Mesendoderm (in vitro differentiated cells): Measurements from ENCODE around the gene UBE2V1.
"Not testable (repeated sequence)": the region's sequence is repeated elsewhere in the genome, so short reads cannot be mapped to it uniquely, and the experiment has no call there.

Experiments used
- DNase-seq: peaks from one replicate; pipeline ENCODE4 v3.0.0; 2013
- H2AK5ac ChIP-seq: 2 replicates; pipeline ENCODE4 v1.6.1; 2013; ENCODE audit warnings: low read length, inconsistent platforms
- H2BK120ac ChIP-seq: 2 replicates; pipeline ENCODE4 v1.6.1; 2013; ENCODE audit warnings: low read depth, mild to moderate bottlenecking, low read length, moderate library complexity, mixed read lengths
- H2BK15ac ChIP-seq: replicated peaks from 2 replicates; pipeline ENCODE4 v1.6.1; 2013; ENCODE audit warnings: low read depth, mild to moderate bottlenecking, moderate library complexity
- H2BK5ac ChIP-seq: 2 replicates; pipeline ENCODE4 v1.6.1; 2013; ENCODE audit warnings: low read length, inconsistent platforms
- H3K18ac ChIP-seq: 2 replicates; pipeline ENCODE4 v1.6.1; 2013; ENCODE audit warnings: mild to moderate bottlenecking, low read length, mixed read lengths
- H3K23ac ChIP-seq: one replicate; pipeline ENCODE4 v1.6.1; 2013; ENCODE audit warnings: low read length
- H3K27ac ChIP-seq: 2 replicates; pipeline ENCODE4 v1.5.1; 2013; ENCODE audit warnings: low read depth, mild to moderate bottlenecking, inconsistent platforms, low read length, moderate library complexity
- H3K27me3 ChIP-seq: 2 replicates; pipeline ENCODE4 v1.6.1; 2013; ENCODE audit warnings: low read length, control low read depth, mild to moderate bottlenecking, inconsistent platforms; ENCODE audit not compliant: insufficient read depth, poor library complexity
- H3K36me3 ChIP-seq: 2 replicates; pipeline ENCODE4 v1.6.1; 2013; ENCODE audit warnings: low read length, inconsistent platforms; ENCODE audit not compliant: control insufficient read depth, insufficient read depth
- H3K4ac ChIP-seq: one replicate; pipeline ENCODE4 v1.6.1; 2013; ENCODE audit warnings: low read depth, mild to moderate bottlenecking, low read length, moderate library complexity
- H3K4me1 ChIP-seq: 2 replicates; pipeline ENCODE4 v1.6.1; 2013; ENCODE audit warnings: low read depth, low read length, inconsistent platforms; ENCODE audit not compliant: control insufficient read depth
- H3K4me2 ChIP-seq: 2 replicates; pipeline ENCODE4 v1.6.1; 2013; ENCODE audit warnings: low read length
- H3K4me3 ChIP-seq: 2 replicates; pipeline ENCODE4 v1.5.1; 2013; ENCODE audit warnings: mild to moderate bottlenecking, low read length
- H3K56ac ChIP-seq: one replicate; pipeline ENCODE4 v1.6.1; 2013; ENCODE audit warnings: low read length
- H3K79me1 ChIP-seq: 2 replicates; pipeline ENCODE4 v1.6.1; 2013; ENCODE audit warnings: low read length, inconsistent platforms
- H3K79me2 ChIP-seq: 2 replicates; pipeline ENCODE4 v1.6.1; 2013; ENCODE audit warnings: mild to moderate bottlenecking, low read length; ENCODE audit not compliant: control insufficient read depth, insufficient read depth
- H3K9ac ChIP-seq: 2 replicates; pipeline ENCODE4 v1.6.1; 2013; ENCODE audit warnings: low read length, inconsistent platforms
- H4K5ac ChIP-seq: one replicate; pipeline ENCODE4 v1.6.1; 2013; ENCODE audit warnings: low read length
- H4K8ac ChIP-seq: one replicate; pipeline ENCODE4 v1.6.1; 2013; ENCODE audit warnings: low read depth, mild to moderate bottlenecking, control low read depth, low read length, moderate library complexity
- WGBS: extraction: QIAGEN DNeasy Blood & Tissue Kit; methylation state at CpG from one replicate; pipeline ENCODE4 v1.1.7; 2013; ENCODE audit warnings: low lambda C conversion rate, missing lambda C conversion rate; ENCODE audit not compliant: insufficient coverage; ENCODE audit errors: extremely low coverage; 5-methylcytosine and 5-hydroxymethylcytosine counted together

UBE2V1 gene

DNA sequence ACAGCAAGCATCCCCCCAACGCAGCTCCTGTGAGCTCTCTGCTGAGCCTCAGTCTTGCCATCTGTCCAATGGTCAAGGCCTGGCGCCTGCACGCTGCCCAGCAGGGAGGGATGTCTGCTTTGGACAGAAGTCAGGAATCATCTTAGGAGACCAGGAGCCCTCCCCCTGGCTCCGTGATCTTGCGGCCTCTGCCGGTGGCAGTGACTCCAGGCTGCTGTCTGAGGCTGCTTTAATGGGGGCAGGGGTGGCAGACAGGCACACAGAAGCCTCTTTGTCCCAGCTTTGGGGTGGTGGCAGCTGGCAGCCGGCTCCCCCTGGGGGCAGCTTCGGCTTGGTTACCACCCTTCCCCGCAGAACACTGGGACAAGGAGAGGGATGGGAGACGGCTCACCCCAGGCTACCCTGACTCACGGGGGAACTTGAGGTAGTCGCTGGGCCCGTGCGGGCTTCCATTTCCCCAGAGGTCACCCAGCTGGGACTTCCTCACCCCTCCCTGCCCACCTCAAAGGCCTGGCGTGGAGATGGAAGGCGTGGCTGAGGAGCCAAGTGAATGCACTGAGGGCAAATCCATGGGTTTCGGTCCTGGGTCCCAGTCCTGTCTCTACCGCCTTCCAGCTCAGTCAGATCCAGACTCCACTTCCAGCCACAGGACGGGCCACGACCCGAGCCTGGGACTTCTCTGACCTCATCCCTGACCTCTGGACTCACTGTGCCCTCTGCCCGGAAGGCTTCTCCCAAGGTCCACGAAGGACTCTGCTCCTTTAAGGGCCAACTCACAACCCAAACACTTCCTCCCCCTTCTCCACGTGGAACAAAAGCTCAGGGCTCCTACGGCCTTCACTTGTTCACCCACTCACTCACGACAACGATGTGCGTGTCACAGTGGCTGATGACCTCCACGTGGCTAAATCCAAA, 25.8 kb upstream of the UBE2V1 start:
- H2BK120ac ChIP-seq = no peak overlapping the region
- no peak overlapping the region for H3K9ac ChIP-seq
- no peak overlapping the region for H3K56ac ChIP-seq
- no peak overlapping the region for H2BK15ac ChIP-seq
- H3K4me2 ChIP-seq = no peak overlapping the region
- H4K5ac ChIP-seq = no peak overlapping the region
- H2AK5ac ChIP-seq = no peak overlapping the region
- H3K4me1 ChIP-seq = no peaks in the 10 kb centered on the region
- peaks cover 28% of the 10 kb centered on the region for H3K79me1 ChIP-seq
- peaks cover 13% of the 10 kb centered on the region for H3K36me3 ChIP-seq
- no CpG with 5 or more reads among the region's 29 CpGs for WGBS
- no peaks in the 10 kb centered on the region for H3K27me3 ChIP-seq
- peaks cover 24% of the 10 kb centered on the region for H3K79me2 ChIP-seq
- no peak overlapping the region for H3K23ac ChIP-seq
- H4K8ac ChIP-seq = no peak overlapping the region
- H2BK5ac ChIP-seq = no peak overlapping the region
- H3K4me3 ChIP-seq = no peak overlapping the region
- no peak overlapping the region for H3K18ac ChIP-seq
- no peak overlapping the region for H3K27ac ChIP-seq
- H3K4ac ChIP-seq = no peak overlapping the region
- no peak for DNase-seq

DNA sequence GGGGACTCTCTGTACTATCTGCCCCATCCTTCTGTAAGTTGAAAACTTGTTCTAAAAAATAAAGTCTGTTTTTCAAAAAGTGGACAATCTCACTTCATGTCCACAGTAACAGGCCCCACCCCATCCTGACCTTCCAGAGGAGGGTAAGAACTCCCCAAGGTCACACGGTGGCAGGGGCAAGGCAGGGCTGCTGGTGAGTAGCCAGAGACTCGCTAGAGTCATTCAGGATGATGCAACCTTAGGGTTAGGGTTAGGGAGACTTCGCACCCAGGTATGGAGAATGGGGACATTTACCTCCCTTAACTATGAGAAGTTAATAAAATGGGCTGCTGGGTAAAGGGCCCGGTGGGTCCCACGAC, 25.1 kb upstream of the UBE2V1 start:
- peaks cover 27% of the 10 kb centered on the region for H3K79me1 ChIP-seq
- H3K23ac ChIP-seq = no peak overlapping the region
- peaks cover 10% of the 10 kb centered on the region for H3K36me3 ChIP-seq
- H2AK5ac ChIP-seq = no peak overlapping the region
- H3K56ac ChIP-seq = no peak overlapping the region
- no peak overlapping the region for H2BK120ac ChIP-seq
- H3K4me2 ChIP-seq = no peak overlapping the region
- DNase-seq = no peak
- no peak overlapping the region for H3K4me3 ChIP-seq
- no peak overlapping the region for H3K18ac ChIP-seq
- no CpG with 5 or more reads among the region's 5 CpGs for WGBS
- no peak overlapping the region for H3K4ac ChIP-seq
- no peaks in the 10 kb centered on the region for H3K4me1 ChIP-seq
- H2BK15ac ChIP-seq = no peak overlapping the region
- peaks cover 22% of the 10 kb centered on the region for H3K79me2 ChIP-seq
- H4K8ac ChIP-seq = no peak overlapping the region
- H4K5ac ChIP-seq = no peak overlapping the region
- H2BK5ac ChIP-seq = no peak overlapping the region
- H3K27ac ChIP-seq = no peak overlapping the region
- no peaks in the 10 kb centered on the region for H3K27me3 ChIP-seq
- H3K9ac ChIP-seq = no peak overlapping the region

DNA sequence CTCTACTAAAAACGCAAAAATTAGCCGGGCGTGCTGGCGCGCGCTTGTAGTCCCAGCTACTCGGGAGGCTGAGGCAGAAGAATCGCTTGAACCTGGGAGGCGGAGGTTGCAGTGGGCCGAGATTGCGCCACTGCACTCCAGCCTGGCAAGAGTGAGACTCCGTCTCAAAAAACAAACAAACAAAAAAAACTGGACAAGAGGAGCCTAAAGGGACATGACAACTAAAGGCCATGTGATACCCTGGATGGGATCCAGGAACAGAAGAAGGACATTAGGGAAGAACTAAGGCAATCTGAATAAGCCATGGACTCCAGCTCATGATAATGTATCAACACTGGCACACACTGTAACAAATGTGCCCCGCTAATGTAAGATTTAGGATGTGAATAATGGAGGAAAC, 24.8 kb upstream of the UBE2V1 start:
- H2AK5ac ChIP-seq, H3K18ac ChIP-seq, H3K4ac ChIP-seq, H4K5ac ChIP-seq, H2BK120ac ChIP-seq, H3K4me1 ChIP-seq, H3K4me2 ChIP-seq, H3K9ac ChIP-seq, H3K4me3 ChIP-seq, H3K27ac ChIP-seq, H3K56ac ChIP-seq, DNase-seq, H3K36me3 ChIP-seq, H2BK15ac ChIP-seq, H3K23ac ChIP-seq, H4K8ac ChIP-seq, H3K27me3 ChIP-seq, H2BK5ac ChIP-seq: not testable (repeated sequence)
- Histone ChIP-seq H3K79me1 (peaks cover 25% of the 10 kb centered on the region), H3K79me2 (peaks cover 19% of the 10 kb centered on the region)
- no CpG with 5 or more reads among the region's 13 CpGs for WGBS

DNA sequence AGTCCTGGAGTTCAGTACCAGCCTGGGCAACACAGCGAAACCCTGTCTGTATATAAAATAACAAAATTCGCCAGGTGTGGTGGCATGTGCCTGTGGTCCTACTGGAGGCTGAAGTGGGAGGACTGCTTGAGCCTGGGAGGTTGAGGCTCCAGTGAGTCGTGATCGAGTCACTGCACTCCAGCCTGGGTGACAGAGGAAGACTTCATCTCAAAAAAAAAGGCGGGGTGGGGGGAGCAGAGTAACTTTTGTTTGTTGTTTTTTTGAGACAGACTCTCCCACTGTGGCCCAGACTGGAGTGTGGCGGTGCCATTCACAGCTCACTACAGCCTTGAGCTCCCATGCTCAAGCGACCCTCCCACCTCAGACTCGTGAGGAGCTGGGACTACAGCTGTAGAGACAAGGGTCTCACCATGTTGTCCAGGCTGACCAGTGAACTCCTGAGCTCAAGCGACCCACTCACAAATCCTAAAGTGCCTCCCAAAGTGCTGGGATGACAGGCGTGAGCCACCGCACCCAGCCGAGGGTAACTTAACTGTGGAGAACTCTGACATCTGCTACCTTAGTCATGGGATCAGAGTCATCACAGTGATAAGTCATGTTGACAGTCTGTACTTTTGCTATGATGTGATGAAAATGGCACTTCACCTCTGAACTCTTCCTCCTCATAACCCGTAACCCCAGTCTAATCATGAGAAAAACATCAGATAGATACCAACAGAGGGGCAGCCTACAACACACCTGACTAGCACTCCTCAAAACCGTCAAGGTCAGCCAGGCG, 24.1 kb upstream of the UBE2V1 start:
- no peak overlapping the region for H3K4me3 ChIP-seq
- no peaks in the 10 kb centered on the region for H3K27me3 ChIP-seq
- no CpG with 5 or more reads among the region's 15 CpGs for WGBS
- no peak overlapping the region for H3K4ac ChIP-seq
- H2BK15ac ChIP-seq = no peak overlapping the region
- H3K9ac ChIP-seq = no peak overlapping the region
- no peak overlapping the region for H2BK120ac ChIP-seq
- H4K8ac ChIP-seq = no peak overlapping the region
- no peak overlapping the region for H3K27ac ChIP-seq
- H2AK5ac ChIP-seq = no peak overlapping the region
- DNase-seq = no peak
- H3K79me1 ChIP-seq = peaks cover 27% of the 10 kb centered on the region
- no peak overlapping the region for H4K5ac ChIP-seq
- no peak overlapping the region for H3K18ac ChIP-seq
- H2BK5ac ChIP-seq = no peak overlapping the region
- no peak overlapping the region for H3K23ac ChIP-seq
- no peak overlapping the region for H3K4me2 ChIP-seq
- no peaks in the 10 kb centered on the region for H3K4me1 ChIP-seq
- H3K56ac ChIP-seq = no peak overlapping the region
- peaks cover 18% of the 10 kb centered on the region for H3K79me2 ChIP-seq
- H3K36me3 ChIP-seq = peaks cover 8% of the 10 kb centered on the region

DNA sequence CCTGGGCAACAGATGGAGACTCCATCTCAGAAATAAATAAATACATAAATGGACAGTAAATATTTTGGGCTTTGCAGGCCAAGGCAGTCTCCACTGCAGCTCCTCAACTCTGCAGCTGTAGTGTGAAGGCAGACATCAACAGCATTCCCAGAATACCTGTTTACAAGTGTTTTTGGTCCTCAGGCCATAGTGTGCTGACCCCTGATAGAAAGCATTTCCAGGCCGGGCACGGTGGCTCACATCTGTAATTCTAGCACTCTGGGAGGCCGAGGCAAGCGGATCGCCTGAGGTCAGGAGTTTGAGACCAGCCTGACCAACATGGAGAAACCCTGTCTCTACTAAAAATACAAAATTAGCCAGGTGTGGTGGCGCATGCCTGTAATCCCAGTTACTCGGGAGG, 22.2 kb upstream of the UBE2V1 start:
- not testable (repeated sequence) for DNase-seq, H3K4me1 ChIP-seq

More for the DNA sequence above, 22.2 kb upstream of the UBE2V1 start:
- H3K79me2 ChIP-seq, H3K4ac ChIP-seq, H2BK15ac ChIP-seq, H3K4me3 ChIP-seq, H3K36me3 ChIP-seq, H3K27ac ChIP-seq, H3K56ac ChIP-seq, H3K27me3 ChIP-seq, H3K18ac ChIP-seq, H3K23ac ChIP-seq, H2BK120ac ChIP-seq, H2AK5ac ChIP-seq, H3K4me2 ChIP-seq, H3K9ac ChIP-seq, H2BK5ac ChIP-seq, H4K5ac ChIP-seq, H4K8ac ChIP-seq: not testable (repeated sequence)
- peaks cover 17% of the 10 kb centered on the region for H3K79me1 ChIP-seq
- WGBS = no CpG with 5 or more reads among the region's 7 CpGs
